SHP77 treated with DMSO at 0.1 percent for 48 hours (cell line): Measurements from ENCODE around the gene SIK3.
"Not testable (repeated sequence)": the region's sequence is repeated elsewhere in the genome, so short reads cannot be mapped to it uniquely, and the experiment has no call there.

Experiments used
- DNase-seq: peaks from one replicate; lab custom pipeline; 2025; lab: John Stamatoyannopoulos, UW

The SIK3 gene

DNA sequence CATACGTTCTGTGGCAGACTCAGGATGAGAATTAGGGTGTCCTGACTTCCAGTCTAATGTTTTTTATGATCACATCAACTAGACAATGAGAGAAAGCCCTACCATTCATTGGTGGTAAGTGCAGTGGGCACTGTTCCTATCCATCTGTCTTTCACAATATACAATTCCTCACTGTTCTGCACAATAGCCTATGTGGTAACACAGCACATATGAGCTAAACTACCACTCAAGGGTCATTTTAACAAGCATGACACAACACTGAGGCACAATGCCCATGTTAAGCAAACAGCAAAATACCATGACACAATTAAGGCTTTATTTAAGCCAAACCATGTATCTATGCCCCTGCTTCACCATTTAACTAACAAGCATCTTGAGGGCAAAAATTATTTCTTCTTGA, 52.3 kb downstream of the SIK3 start:
- DNase-seq: no peak

DNA sequence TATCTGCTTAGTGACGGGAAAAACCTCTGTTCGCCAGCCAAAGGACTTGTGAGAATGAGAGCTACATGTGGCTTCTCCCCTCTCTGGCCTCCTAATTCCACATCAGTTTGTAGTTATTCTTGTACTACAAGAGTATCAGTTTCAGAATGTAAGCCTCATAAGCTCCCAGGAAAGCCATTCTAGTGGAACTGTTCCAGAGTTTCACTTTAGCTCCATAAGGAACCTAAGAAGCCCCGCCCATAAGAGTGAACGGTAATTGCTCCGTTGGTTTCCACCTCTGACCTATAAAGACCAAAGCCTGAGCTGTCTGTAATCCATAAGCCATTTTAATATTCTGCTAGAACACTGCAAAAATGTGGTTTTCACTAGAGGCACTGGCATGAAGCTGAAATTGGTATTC, 53.0 kb downstream of the SIK3 start:
- DNase-seq: no peak

DNA sequence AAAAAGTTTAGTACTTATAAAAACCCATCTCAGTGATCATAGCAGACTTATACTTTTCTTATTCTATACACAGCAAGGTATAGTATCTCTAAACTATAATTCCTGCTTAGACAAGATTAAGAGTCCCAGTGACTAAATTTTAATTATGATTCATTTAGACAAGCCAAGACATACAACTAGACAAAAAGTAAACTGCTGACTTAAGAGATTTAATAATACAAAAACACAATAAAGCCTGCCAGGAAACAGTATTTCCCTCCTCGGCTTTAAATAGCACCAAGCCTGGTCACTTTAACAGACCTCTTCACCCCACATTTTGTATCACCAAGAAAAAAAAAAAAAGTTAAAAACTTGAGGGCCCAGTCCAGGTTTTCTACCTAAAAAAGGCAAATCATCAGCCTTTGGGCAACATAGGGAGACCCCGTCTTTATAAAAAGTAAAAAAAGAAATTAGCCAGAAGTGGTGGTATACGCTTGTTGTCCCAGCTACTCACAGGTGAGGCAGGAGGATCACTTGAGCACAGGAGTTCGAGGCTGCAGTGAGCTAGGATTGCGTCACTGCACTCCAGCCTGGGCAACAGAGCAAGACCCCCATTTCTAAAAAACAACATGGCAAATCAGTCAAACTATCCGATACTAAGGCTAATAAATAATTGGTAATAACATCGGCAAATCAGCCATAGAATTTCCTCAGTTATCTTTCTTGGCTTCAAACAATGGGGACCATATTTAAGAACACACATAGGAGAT, 53.8 kb downstream of the SIK3 start:
- DNase-seq: no peak

DNA sequence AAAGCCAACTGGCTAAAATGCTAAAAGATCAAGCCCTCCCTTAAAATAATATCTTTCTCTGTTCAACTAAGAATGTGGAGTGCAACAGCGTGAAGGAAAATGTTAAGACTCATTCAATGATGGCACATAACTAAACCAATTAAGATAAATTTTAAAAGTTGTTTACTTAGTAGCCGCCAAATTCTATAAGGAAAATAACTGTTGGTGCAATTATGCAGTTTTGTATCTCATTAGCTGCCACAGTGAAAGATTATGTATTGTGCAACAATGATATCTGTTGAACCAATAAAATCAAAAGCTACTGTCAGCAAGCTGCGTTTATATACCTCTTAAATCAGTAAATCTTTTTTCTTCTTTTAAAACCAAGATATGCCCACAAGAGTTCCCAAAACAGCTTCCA, 55.5 kb downstream of the SIK3 start:
- no peak for DNase-seq

DNA sequence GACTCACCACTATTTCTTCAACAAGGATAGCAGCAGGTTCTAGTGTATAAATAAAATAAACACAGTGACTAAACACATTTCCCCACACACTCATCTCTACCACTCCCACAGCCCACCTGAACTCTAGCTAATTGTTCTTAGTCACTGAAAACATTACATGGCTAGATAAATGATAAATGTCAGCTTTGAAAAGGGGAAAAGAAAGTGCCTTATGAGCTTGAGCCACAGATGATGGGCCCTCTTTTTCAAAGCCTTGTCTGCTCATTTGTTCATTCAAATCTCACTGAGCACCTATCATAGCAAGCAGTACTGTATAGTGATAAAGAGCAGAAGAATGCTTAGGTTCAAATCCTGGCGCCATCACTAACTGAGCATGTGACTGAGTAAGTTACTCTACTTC, 58.3 kb downstream of the SIK3 start:
- DNase-seq: no peak

DNA sequence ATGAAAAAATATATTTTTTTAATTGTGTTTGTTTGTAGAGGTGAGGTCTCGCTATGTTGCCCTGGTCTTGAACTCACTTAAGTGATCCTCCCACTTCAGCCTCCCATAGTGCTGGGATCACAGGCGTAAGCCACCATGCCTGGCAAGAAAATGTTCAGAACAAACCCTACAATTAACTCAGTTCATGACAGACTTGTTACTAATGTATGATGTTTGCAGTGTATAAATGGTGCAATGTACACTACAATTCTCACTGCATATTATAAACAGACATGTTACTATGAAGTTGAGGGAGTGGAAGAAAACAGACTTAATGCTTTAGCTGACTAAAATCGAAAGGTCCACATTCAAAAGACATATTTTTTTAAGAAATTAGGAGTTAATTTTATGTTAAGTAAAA, 59.0 kb downstream of the SIK3 start:
- no peak for DNase-seq

DNA sequence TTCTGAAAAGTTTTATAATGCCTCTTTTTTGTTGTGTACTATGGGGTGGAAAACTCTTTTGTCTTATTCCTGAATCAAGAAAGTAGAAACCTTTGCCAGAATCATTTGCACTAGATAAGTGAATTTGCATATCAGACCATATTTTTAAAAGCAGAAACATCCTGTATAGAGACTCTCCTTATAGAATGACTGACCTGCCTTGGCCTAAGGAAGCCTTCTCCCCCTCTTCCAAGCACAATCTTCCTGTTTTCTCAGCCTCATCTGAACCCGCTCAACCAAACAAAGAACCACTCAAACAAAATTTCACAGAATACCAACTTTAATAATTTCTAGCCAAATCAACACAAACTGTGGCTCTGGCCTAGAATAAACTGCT, 60.3 kb downstream of the SIK3 start:
- no peak for DNase-seq

DNA sequence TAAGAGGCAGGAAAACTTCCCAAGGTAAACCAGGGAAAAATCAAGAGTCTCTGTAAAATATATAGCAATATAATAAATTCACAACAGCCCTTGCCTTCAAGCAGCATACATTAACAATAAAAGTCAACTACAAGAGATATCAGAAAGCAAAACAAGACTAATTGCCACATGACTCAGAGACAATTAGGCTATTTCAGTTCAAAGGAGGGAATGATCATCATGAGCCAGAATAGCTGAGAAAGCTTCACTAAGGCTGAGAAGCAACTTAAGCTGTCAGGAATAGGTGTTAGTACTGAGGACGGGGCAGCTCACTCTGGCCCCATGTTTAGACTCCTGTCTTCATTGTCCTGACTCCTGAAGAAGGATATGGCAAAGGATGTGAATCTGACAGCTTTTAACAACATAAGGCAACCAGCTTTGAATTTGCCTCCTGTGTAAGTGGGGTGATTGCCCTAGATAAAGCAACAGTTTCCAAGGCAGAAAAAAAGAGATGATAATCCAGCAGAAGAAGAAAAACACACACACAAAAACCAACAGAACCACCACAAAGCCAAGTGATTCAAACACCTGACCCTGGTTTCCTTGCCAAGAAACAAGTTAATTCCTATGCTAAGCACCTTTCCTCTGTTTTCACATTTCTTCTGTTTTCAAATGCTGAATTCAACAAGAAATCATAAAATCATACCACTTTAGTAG, 60.8 kb downstream of the SIK3 start:
- DNase-seq: no peak

DNA sequence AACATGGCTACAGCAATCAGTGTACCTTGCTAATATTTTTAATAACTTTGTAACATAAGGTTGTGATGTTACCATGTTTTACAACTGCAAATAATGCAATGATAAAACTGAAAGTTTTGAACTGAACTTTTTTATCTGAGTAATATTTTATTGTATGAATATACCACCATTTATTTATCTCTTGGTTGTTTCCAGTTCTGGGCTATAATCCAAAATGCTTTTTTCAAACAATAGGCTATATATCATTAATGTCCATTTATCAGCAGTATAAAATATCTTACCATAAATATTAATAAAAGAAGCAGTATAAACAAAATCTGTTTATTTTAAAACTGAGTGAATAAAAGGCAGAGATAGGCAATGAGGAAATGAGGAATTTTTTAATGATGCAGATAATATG, 63.3 kb downstream of the SIK3 start:
- DNase-seq: no peak

DNA sequence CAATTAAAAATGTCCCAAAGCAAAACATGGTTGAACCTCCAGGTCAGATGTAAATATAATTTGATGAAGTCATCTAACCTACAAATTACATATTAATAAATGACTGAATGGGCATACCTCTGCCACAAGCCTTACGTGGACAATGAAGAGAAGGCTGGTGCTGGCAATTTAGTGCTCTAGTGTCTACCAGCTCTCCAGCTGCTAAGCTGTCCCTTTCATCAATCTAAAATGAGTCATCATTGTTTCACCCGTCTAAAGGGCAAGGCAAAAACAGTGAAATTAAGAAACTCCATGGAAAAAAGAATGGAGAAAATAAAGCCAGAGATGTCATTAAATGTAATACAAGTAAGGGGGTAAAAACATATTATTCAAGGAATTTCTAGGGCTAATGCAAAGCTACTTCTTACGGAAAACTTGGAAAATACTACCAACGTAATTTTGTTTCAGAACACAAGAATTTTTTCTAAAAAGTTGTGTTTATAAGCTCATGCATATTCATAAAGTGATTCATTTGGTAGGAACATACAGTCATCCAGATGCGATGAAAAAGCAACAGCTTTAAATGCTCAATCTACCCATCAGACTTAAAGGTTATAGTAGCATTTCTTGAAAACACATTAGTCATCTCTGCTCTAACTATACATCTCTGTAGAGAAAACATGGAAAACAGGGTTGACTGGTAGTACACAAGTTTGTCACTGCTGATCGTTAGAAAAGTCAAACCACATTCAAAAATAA, 71.5 kb downstream of the SIK3 start:
- DNase-seq: no peak

DNA sequence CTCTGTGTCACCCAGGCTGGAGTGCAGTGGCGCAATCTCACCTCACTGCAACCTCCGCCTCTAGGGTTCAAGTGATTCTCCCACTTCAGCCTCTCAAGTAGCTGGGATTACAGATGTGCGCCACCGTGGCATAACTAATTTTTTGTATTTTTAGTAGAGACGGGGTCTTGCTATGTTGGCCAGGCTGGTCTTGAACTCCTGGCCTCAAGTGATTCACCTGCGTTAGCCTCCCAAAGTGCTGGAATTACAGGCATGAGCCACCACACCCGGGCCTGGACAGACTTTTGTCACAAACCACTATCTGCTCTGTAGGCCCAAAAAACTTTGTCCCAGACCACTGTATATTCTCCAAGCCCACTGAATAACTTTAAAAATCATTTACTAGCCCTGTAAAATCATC, 74.5 kb downstream of the SIK3 start:
- not testable (repeated sequence) for DNase-seq

DNA sequence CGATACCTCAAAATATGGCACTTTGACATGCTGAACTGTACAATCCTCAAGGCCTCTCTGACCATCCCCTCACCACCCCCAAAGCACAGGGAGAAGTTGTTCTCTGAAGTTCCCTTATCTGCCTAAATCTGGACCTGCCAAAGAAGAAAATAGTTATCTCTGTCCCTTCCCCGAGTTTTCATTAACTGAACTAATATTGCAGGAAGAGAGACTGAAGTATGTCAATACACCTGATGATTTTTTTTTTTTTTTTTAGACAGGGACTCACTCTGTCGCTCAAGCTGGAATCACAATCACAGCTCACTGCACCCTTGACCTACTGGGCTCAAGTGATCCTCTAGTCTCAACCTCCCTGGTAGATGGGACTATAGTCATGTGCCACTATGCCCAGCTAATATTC, 75.0 kb downstream of the SIK3 start:
- DNase-seq: no peak

DNA sequence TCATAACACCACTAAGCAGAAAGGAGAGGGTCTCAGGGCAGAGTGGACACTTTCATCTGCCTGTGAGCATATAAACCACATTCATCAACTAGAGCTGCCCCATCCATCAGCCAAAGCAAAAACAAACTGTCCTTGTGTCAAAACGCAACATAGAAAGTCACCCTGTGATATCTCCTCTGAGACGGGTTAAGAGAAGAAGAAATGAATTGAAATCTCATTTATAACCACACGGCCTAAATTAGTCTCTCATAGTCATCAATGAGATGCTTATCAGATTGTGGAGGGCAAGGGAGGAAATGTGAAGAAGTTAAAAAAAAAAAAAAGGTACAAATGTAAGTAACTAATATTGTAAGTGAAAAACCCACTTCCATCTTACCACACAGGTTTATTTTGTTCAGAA, 75.7 kb downstream of the SIK3 start:
- DNase-seq: no peak

DNA sequence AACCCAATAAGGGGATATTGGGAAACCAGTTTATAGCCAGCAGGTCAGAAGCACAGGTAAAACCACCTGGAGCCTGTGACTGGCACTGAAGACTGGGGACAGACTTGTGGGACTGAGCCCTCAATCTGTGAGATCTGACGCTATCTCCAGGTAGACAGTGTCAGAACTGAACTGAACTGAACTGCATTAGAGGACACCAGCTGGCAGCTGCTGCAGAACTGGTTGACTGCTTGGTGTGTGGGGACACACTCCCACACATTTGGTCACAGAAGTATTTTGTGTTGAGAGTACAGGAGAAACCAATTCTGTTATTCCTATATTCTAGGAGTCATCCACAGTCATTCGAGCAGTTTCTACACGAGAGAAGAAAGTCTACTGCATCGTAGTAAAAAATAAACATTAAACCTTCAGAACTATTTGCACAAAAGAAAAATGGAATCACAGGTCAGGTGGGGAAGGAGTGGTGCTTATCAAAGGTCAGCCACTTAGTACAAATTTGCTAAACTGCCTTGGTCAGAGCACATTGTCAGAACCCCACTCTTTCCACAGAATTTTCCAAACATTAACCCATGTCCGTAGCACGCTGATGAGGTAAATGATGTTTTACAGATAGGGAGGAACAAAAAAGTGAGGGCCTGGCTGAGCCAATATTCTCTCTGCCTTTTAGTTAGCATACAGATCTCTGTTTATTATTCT, 77.2 kb downstream of the SIK3 start:
- DNase-seq: no peak

DNA sequence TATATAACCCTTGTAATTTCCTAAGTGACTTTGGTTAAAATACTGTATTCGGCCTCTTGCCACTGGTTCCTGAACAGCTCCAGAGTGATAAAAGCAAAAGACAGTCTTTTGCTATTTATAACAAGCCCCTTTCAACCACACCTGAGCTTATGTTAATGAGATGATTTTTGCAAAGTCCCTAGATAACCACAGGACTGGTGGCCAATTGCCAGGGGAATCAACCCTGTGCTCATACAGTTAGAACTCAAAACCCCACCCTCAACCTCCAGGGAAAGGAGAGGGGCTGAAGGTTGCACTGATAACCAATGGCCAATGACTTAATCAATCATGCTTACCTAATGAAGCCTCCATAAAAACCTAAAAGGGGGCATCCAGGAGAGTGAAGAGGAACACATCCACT, 77.9 kb downstream of the SIK3 start:
- DNase-seq: no peak

DNA sequence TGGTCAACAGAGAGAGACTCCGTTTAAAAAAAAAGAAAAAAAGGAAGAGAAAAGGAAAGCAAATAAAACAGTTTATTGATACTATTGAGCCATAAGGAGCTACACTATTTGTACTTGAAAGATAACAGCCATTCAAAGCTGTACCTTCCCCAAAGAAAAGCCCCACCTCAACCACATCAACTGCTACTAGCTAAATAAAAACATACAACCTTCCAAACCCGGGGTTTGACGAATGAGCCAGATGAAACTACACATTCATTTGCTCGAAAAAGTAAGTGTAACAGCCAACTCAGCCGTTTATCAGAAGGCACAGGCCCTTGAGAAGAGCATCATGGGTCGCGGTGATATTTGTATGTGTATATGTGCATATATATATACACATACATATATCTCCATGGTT, 78.4 kb downstream of the SIK3 start:
- DNase-seq: no peak

DNA sequence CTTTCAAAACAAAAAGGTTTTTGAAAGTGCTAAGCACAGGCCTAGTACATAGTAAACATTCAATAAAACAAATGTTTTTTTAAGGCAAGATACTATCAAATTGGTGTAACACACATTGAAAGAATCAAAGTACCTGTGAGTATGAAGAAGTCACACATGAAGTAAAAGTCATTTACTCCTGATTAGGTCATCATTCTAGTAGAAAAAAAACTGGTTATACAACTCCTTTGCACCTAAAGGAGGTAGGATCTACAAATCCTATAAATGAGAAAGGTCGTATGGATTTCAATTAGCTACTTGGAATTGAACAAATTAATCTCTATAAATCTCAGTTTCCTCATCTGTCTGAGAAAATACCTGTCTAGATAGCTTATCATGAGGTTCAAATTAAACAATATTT, 80.8 kb downstream of the SIK3 start:
- DNase-seq: no peak

DNA sequence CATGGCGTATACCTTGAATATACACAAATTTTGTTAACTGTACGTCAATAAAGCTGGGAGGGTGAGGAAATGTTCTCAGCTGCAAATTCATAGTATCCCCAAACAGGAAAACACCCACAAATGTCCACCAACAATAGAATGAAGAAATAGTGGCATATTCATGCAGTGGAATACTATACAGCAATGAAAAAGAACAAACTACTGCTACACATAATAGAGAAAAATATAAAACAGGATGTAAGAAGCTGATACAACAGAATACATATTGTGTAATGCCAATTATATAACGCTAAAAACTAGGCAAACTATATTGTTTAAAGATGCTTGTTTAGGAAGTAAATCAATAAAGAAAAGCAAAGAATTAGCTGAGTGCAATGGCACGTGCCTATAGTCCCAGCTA, 81.5 kb downstream of the SIK3 start:
- DNase-seq: no peak

DNA sequence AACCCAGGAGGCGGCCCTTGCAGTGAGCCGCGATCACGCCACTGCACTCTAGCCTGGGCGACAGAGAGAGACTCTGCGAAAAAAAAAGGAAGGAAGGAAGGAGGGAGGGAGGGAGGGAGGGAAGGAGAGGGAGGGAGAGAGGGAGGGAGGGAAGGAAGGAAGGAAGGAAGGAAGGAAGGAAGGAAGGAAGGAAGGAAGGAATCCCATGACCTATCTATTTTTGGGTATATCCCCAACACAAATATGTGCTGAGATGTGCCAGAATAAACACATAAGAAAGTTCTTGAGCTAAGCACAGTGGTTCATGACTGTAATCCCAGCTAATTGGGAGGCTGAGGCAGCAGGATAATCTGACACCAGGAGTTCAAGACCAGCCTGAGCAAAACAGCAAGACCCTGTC, 82.0 kb downstream of the SIK3 start:
- no peak for DNase-seq

DNA sequence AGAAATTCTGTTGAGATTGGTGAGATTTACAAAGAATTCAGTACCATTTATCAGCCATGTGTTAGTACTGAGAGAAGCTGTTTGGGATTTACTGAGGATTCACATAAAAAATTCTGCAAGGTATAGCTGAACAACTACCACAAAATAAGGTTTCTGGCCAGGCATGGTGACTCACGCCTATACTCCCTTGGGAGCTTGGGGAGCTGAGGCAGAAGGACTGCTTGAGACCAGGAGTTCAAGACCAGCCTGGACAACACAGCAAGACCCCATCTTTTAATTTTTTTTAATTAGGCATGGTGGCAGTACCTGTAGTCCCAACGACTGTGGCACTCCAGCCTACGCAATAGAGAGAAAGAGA, 86.7 kb downstream of the SIK3 start:
- DNase-seq: no peak

DNA sequence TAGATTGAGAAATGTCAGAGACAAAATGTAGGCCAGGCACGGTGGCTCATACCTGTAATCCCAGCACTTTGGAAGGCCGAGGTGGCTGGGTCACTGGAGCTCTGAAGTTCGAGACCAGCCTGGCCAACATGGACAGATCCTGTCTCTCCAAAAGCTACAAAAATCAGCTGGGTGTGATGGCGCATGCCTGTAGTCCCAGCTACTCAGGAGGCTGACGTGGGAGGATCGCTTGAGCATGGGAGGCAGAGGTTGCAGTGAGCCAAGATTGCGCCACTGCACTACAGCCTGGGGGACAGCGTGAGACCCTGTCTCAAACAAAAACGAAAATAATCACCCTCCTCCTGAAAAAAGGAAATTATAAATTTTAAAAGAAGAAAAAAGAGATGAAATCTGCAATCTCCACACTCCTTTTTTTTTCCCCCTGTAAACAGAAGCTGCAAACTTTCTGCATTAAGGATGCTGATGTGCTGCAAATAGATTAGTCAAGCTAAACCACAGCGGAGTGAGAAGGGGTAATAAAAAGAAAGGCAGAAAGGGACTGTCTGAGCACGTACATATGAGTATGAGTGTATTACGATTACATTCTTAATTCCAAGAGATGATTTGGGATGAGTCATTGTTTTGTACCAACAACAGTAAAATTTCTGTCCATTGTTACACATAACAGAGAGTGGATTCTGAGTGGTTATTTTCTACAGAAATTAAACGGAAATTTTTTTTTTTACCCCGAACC, 87.3 kb downstream of the SIK3 start:
- no peak for DNase-seq
